NCI-H2081 (cell line): ENCODE measurements around the gene UBN1.

Source experiments
- DNase-seq, 2 experiments: peaks; one replicate each; lab custom pipeline; 2025; lab: John Stamatoyannopoulos, UW

UBN1 gene, protein sequence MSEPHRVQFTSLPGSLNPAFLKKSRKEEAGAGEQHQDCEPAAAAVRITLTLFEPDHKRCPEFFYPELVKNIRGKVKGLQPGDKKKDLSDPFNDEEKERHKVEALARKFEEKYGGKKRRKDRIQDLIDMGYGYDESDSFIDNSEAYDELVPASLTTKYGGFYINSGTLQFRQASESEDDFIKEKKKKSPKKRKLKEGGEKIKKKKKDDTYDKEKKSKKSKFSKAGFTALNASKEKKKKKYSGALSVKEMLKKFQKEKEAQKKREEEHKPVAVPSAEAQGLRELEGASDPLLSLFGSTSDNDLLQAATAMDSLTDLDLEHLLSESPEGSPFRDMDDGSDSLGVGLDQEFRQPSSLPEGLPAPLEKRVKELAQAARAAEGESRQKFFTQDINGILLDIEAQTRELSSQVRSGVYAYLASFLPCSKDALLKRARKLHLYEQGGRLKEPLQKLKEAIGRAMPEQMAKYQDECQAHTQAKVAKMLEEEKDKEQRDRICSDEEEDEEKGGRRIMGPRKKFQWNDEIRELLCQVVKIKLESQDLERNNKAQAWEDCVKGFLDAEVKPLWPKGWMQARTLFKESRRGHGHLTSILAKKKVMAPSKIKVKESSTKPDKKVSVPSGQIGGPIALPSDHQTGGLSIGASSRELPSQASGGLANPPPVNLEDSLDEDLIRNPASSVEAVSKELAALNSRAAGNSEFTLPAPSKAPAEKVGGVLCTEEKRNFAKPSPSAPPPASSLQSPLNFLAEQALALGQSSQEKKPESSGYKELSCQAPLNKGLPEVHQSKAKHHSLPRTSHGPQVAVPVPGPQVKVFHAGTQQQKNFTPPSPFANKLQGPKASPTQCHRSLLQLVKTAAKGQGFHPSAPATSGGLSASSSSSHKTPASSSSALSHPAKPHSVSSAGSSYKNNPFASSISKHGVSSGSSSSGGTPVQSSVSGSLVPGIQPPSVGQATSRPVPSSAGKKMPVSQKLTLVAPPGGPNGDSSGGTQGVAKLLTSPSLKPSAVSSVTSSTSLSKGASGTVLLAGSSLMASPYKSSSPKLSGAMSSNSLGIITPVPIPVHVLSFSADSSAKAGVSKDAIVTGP (N-terminal part only)

DNA sequence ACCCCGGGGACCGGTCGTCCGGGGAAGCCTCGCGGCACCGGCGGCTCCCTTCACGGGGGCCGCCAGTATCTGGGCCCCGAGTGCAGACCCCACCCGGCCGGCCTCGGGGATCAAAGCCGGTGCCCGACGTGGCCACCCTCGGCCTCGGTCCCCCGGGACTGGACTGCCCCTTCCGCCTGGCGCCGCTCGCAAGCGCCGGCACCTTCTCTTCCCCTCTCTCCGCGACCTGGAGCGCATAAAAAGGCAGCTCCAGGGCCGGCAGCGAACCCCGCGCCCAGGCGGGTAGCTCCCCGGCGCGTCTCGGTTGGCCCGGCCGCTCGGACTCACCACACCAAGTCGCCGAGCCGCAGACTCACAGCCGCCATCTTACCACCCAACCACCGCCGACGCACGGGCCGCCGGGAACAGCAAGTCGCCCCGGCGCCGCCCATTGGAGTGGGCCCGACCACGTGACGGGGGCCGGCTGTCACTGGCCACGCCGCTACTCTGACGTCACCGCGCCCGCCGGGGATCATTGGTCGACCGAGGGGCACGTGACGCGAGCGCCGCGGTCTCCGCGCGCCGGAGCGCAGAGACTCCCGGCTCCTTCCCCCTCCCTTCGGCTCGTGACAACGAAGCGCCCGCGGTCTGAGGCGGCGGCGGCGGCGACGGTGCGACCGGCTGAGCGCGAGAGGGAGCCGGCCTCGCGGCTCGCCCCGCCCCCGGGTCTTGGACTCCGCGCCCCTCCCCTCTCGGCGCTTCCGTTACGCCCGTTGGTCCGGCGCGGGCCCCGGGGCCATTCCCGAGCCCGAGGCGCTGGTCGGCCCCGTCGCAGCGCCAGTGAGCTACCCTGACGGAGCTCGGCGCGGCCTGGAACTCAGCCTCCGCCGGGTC is at the start of gene UBN1, which contains the start of gene GLYR1:
Gene UBN1, plus strand, starts transcription at position 581 of the 873 bp plus-strand sequence. CDS start 5,437 bp downstream, outside the sequence.
Gene GLYR1, minus strand, starts transcription at position 388 of the 873 bp plus-strand sequence. Its CDS starts 23 bp downstream, at position 365.
- peak; percentile 97 for DNase-seq

DNA sequence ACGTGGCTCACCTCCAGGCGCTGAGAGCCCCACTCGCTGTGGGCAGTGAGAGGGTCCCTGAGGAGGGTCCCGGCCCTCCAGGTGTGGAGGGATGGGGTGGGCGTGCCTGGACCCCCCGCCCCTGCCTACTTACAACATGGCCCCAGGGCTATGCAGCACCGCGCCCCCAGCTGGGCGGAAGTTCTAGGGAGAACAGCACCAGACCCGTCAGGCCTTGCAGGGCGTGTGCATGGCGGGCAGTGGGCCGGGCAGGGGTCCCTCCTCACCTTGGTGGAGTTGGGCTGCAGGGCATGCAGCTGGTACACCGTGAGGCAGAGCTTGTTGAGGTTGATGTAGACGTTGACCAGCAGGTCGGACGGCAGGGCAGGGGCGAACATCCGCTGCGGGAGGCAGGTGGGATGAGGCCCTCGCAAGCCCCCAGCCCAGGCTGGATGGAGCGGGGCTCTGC is 49.5 kb upstream of the UBN1 start:
- no peak for DNase-seq

GRCh38 chr16:4798456-4798855 is 48.8 kb upstream of the UBN1 start:
- DNase-seq, result no peak

- no peak for DNase-seq
Measured at GRCh38 chr16:4799171-4799855, 48.0 kb upstream of the UBN1 start.

DNA sequence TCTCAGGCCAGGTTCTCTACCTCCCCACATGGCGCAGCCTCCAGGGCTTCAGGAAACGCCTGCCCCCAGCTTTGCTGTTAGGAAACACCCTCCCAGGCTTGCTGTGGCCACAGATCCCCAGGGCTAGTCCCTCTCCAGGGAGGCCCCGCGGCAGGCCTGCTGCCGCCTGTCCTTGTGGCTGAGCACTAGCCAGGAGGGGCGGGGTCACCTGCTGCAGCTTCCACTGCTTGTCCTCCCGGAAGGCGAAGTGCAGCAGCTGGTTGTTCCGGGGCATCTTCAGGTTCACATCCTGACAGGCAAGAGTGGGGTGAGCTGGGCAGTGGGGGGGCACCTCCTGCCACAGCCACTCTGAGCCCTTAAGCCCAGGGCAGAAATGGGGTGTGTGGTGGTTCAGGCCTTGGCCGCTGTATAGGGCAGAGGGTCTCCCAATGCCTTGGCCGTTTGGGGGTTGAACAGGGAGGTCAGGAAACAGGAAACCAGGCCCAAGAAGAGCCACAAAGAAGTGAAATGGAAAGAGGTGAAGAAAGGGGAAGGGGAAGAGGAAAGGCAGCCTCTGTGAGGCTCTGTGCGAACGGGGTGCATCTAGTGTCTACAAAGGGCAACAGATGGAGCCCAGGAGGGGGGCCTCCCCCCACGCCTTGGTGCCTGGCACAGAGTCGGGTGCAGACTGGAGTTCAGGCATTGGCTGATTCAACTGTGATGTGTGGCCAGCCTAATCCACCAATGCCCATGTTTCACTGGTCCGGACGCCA is 46.8 kb upstream of the UBN1 start:
- peak in 1 of 2 experiments; percentile 35 for DNase-seq

DNA sequence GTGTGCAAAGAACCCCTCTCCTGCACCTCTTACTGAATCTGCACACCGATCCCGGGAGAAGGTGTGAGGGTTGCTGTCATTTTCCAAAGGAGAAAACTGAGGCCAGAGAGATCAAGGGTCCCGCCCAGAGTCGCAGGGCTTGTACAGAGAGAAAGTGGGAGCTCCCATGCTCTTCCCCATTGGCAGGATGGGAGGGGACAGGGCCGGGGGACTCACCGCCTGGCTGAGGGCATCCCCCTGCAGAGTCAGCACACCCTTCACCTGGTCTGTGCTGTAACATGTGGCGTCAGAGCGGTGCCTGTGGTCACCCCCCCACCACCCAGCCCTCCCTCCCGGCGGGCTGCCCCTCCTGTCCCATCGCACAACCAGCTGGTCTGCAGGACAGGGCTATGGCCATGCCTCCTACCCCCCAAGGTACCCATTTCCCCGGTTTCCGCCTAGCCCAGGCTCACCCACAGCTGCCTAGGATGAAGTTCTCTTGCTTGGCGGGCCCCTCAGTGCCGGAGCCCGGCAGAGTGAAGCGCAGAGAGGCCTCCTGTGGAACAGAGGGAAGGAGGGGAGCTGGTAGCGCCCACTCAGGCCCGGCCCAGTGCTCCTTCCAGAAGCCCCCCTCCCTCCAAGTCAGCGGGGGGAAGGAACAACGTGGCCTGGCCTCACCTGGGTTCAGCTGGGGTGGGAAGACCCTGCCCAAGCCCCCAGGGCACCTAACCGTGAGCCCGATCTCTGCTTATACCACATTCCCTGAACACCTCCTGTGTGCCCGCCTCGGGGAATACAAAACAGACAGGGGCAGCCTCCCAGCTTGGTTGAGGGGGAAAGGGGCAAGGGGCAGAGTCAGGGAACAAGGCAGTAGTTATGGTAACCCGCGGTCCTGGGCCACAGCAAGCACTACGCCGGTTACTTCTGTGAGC is 46.0 kb upstream of the UBN1 start:
- DNase-seq, result no peak

DNA sequence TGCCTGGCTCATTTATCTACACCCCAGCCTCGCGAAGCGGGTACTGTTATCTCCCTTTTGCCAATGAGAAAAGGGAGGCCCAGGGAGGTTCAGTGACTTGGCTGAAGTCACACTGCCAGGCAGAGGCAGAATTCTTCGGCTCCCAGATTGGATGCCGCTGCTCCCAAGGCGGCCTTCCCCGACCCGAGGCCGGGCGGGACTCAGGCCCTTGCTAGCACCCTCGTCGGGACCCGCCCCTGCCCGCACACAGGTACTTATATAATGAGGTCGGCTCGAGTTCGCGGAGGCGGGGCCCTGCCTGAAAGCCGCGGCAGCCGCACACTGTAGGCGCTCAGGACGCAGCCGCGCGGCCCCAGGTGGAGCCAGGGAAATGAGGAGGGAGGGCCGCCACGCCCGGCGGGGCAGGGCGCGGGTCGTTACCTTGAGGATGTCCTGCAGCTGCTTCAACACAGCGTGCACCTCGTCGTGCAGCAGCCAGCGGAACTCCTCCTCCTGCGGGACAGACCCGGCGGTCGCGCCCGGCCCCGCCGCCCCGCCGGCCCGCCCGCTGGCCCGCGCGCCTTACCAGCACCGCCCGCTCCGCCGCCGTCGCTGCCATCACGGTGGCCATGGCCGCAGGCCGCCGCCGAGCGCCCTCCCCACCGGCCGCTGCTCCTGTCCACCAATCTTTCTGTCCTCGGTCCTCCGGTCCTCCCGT is 45.2 kb upstream of the UBN1 start, which contains the start of gene ROGDI:
Gene ROGDI, minus strand, starts transcription at position 672 of the 697 bp plus-strand sequence. Its CDS starts 62 bp downstream, at position 610.
- DNase-seq, result peak; percentile 84 to 91

- peak; percentile 93 to 94 for DNase-seq
Measured at GRCh38 chr16:4802659-4803287, 44.5 kb upstream of the UBN1 start.

- DNase-seq, result no peak
Measured at GRCh38 chr16:4803401-4803844, 43.9 kb upstream of the UBN1 start.

DNA sequence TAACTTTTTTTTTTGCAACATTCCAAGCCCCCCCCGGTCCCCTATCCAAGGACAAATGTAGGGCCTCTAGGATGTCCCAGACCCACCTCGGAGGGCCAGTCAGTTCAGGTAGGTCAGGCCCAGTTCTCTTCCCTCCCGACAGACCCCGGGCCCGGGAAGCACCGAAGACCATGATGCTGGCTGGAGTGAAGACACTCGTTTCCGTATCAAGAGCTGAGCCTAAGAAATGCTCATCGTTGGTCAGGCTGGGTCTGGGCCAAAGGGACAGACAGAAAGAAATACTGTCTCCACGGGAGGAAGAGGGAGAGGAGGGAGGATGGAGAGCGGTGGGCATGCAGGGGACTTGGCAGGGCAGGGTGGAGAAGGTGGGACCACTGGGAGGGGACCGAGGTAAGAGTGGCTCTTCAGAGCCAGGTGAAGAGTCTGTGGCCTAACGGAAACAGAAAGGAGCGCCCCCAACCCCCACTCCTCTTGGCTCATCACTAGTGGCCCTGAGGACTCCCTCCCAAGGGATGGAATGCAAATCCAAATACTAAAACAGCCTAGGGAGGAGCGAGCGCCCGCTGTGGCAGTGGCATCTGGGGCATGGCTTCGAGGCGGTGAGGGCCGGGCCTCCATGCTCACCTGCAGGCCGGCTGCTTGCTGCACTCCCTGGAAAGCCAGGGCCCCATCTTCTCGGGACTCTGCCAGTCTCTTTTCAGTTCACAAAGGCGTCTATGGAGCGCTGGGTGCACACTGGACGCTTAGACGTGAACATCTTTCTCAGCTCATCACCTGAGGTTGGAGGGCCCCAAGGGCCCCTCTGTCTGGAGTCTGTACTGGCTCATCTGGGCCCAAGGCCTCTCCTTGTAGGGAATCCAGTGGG is 43.2 kb upstream of the UBN1 start:
- DNase-seq, result no peak

- no peak for DNase-seq
Measured at GRCh38 chr16:4805231-4805630, 42.0 kb upstream of the UBN1 start.

- no peak for DNase-seq
Measured at GRCh38 chr16:4806280-4806679, 41.0 kb upstream of the UBN1 start.

DNA sequence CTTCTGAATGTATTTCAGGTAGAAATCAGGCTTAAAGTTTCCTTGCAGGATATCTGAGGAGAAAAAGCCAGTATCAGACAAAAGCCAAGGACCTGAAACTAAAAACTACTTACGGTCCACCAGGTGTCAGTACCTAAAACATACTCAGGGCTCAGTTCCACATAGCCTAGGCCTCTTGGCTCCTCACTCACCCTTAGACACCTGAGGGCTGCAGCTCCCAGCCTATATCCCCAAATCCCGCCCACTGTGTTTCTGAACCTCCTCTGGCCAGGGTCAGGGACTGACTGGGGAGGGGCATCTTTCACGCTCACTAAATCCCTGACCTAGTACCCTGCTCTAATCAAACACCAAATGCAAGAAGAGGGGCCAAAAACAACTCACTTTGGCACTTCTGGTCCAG is 36.0 kb upstream of the UBN1 start:
- no peak for DNase-seq

DNA sequence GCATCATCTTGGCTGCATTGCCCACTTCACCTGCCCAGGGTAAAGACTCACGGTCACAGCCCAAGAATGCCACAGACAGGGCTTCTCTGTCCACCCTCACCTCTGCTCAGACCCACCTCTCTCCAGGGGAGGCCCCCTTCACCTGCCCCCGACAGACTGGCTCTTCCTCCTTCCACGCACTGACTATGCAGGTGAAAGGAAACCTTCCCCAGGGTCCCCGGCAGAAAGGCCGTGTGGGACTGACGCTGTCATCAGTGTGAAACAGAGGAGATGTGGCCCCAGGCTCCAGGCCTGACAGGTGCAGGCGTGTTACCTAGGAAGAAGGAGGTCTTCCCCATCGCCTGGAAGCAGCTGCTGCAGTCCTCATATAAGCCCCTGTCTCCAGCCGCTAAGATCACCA is 35.5 kb upstream of the UBN1 start:
- no peak for DNase-seq

GRCh38 chr16:4813251-4814003 is 33.9 kb upstream of the UBN1 start:
- no peak for DNase-seq

- DNase-seq, result no peak
Measured at GRCh38 chr16:4814046-4814445, 33.2 kb upstream of the UBN1 start.
